ENCODE data around the gene ZNF333. TPM values are rescaled to one million over a fixed set of nuclear protein-coding genes. Genes with fewer than 3 reads are reported as not detected.

ZNF333 gene
- total RNA-seq, 1 donor from 2014 or later = 9.0 TPM

- H3K27me3 ChIP-seq (ENCODE audit: control insufficient read depth, insufficient read depth, low read length) = no peaks in the 10 kb centered on the region
- no peaks in the 10 kb centered on the region for H3K36me3 ChIP-seq (ENCODE audit: control insufficient read depth, insufficient read depth, low read length)
- TF ChIP-seq CTCF (IDR thresholded peaks at IDR 0.05; ENCODE audit: insufficient read depth, low read length, poor library complexity, severe bottlenecking) = no peak
- no peak overlapping the region for H3K4me3 ChIP-seq (ENCODE audit: low read depth, low read length)
- DNase-seq (ENCODE audit: low read depth) = no peak
Observed at GRCh38 chr19:14700711-14701375, 11.0 kb downstream of the ZNF333 start.

- no peaks in the 10 kb centered on the region for H3K36me3 ChIP-seq (ENCODE audit: control insufficient read depth, insufficient read depth, low read length)
- no peak for TF ChIP-seq CTCF (IDR thresholded peaks at IDR 0.05; ENCODE audit: insufficient read depth, low read length, poor library complexity, severe bottlenecking)
- H3K4me3 ChIP-seq (ENCODE audit: low read depth, low read length) = no peak overlapping the region
- no peak for DNase-seq (ENCODE audit: low read depth)
- H3K27me3 ChIP-seq (ENCODE audit: control insufficient read depth, insufficient read depth, low read length) = no peaks in the 10 kb centered on the region
Observed at GRCh38 chr19:14703833-14704232, 14.0 kb downstream of the ZNF333 start.

GRCh38 chr19:14704450-14704849, 14.6 kb downstream of the ZNF333 start:
- no peak overlapping the region for H3K4me3 ChIP-seq (ENCODE audit: low read depth, low read length)
- no peak for DNase-seq (ENCODE audit: low read depth)
- no peaks in the 10 kb centered on the region for H3K36me3 ChIP-seq (ENCODE audit: control insufficient read depth, insufficient read depth, low read length)
- TF ChIP-seq CTCF (IDR thresholded peaks at IDR 0.05; ENCODE audit: insufficient read depth, low read length, poor library complexity, severe bottlenecking) = no peak
- H3K27me3 ChIP-seq (ENCODE audit: control insufficient read depth, insufficient read depth, low read length) = no peaks in the 10 kb centered on the region

- DNase-seq (ENCODE audit: low read depth) = no peak
- no peak for TF ChIP-seq CTCF (IDR thresholded peaks at IDR 0.05; ENCODE audit: insufficient read depth, low read length, poor library complexity, severe bottlenecking)
Observed at GRCh38 chr19:14715841-14716240, 26.0 kb downstream of the ZNF333 start.

GRCh38 chr19:14718522-14719116, 28.8 kb downstream of the ZNF333 start:
- TF ChIP-seq CTCF (IDR thresholded peaks at IDR 0.05; ENCODE audit: insufficient read depth, low read length, poor library complexity, severe bottlenecking) = no peak
- Histone ChIP-seq H3K27me3 (ENCODE audit: control insufficient read depth, insufficient read depth, low read length) (no peaks in the 10 kb centered on the region), H3K4me3 (ENCODE audit: low read depth, low read length) (no peak overlapping the region), H3K36me3 (ENCODE audit: control insufficient read depth, insufficient read depth, low read length) (peaks cover 1% of the 10 kb centered on the region)
- DNase-seq (ENCODE audit: low read depth) = no peak

More at GRCh38 chr19:14715841-14716240, 26.0 kb downstream of the ZNF333 start:
- H3K4me3 ChIP-seq (ENCODE audit: low read depth, low read length) = no peak overlapping the region
- peaks cover 1% of the 10 kb centered on the region for H3K36me3 ChIP-seq (ENCODE audit: control insufficient read depth, insufficient read depth, low read length)
- H3K27me3 ChIP-seq (ENCODE audit: control insufficient read depth, insufficient read depth, low read length) = no peaks in the 10 kb centered on the region

- Histone ChIP-seq H3K36me3 (ENCODE audit: control insufficient read depth, insufficient read depth, low read length) (peaks cover 1% of the 10 kb centered on the region), H3K27me3 (ENCODE audit: control insufficient read depth, insufficient read depth, low read length) (no peaks in the 10 kb centered on the region), H3K4me3 (ENCODE audit: low read depth, low read length) (no peak overlapping the region)
- DNase-seq (ENCODE audit: low read depth) = no peak
- no peak for TF ChIP-seq CTCF (IDR thresholded peaks at IDR 0.05; ENCODE audit: insufficient read depth, low read length, poor library complexity, severe bottlenecking)
Observed at GRCh38 chr19:14719162-14719561, 29.3 kb downstream of the ZNF333 start.
